ENCODE data around the gene HBZ. TPM values are rescaled to one million over a fixed set of nuclear protein-coding genes. Genes with fewer than 3 reads are reported as not detected.

Gene HBZ
- total RNA-seq, 1 experiment from 2014 or later, result 1.1 TPM

DNA sequence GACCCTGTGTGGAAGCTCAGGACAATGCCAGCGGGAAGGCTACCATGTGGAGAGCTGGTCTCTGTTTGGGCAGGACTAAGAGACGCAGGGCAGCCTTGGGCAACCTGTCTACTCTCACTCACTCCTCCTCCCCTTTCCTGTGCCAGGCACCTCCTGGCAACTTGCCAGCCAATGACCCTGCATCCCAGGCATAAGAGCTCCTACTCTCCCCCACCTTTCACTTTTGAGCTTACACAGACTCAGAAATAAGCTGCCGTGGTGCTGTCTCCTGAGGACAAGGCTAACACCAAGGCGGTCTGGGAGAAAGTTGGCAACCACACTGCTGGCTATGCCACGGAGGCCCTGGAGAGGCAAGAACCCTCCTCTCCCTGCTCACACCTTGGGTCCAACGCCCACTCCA lies 16.0 kb downstream of the HBZ start:
- H3K9me3 ChIP-seq (ENCODE audit: control insufficient read depth, insufficient read depth, low read depth, low read length), result no peaks in the 10 kb centered on the region
- no peak for TF ChIP-seq TCF7L2 (IDR thresholded peaks at IDR 0.05; ENCODE audit: low read depth, low read length)
- TF ChIP-seq POLR2AphosphoS5 (IDR thresholded peaks at IDR 0.05; ENCODE audit: low read depth, low read length), result no peak
- no peak for TF ChIP-seq SIN3A (IDR thresholded peaks at IDR 0.05; ENCODE audit: borderline replicate concordance, insufficient read depth, low read depth, low read length)
- TF ChIP-seq, protein P1, sequence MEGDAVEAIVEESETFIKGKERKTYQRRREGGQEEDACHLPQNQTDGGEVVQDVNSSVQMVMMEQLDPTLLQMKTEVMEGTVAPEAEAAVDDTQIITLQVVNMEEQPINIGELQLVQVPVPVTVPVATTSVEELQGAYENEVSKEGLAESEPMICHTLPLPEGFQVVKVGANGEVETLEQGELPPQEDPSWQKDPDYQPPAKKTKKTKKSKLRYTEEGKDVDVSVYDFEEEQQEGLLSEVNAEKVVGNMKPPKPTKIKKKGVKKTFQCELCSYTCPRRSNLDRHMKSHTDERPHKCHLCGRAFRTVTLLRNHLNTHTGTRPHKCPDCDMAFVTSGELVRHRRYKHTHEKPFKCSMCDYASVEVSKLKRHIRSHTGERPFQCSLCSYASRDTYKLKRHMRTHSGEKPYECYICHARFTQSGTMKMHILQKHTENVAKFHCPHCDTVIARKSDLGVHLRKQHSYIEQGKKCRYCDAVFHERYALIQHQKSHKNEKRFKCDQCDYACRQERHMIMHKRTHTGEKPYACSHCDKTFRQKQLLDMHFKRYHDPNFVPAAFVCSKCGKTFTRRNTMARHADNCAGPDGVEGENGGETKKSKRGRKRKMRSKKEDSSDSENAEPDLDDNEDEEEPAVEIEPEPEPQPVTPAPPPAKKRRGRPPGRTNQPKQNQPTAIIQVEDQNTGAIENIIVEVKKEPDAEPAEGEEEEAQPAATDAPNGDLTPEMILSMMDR (IDR thresholded peaks at IDR 0.05), result no peak
- TF ChIP-seq, protein P2, sequence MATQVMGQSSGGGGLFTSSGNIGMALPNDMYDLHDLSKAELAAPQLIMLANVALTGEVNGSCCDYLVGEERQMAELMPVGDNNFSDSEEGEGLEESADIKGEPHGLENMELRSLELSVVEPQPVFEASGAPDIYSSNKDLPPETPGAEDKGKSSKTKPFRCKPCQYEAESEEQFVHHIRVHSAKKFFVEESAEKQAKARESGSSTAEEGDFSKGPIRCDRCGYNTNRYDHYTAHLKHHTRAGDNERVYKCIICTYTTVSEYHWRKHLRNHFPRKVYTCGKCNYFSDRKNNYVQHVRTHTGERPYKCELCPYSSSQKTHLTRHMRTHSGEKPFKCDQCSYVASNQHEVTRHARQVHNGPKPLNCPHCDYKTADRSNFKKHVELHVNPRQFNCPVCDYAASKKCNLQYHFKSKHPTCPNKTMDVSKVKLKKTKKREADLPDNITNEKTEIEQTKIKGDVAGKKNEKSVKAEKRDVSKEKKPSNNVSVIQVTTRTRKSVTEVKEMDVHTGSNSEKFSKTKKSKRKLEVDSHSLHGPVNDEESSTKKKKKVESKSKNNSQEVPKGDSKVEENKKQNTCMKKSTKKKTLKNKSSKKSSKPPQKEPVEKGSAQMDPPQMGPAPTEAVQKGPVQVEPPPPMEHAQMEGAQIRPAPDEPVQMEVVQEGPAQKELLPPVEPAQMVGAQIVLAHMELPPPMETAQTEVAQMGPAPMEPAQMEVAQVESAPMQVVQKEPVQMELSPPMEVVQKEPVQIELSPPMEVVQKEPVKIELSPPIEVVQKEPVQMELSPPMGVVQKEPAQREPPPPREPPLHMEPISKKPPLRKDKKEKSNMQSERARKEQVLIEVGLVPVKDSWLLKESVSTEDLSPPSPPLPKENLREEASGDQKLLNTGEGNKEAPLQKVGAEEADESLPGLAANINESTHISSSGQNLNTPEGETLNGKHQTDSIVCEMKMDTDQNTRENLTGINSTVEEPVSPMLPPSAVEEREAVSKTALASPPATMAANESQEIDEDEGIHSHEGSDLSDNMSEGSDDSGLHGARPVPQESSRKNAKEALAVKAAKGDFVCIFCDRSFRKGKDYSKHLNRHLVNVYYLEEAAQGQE (IDR thresholded peaks at IDR 0.05; ENCODE audit: insufficient read depth in 1 of 2, low read depth in 2 of 2, low read length in 1 of 2), result no peak
- no peaks in the 10 kb centered on the region for H3K27me3 ChIP-seq (ENCODE audit: control insufficient read depth, insufficient read depth, low read length)
- CTCF ChIA-PET, result no interaction called here
- in situ Hi-C loops (cut with HindIII; ENCODE audit: low pct_unique_long_range_greater_than_20kb, low sequenced_read_pairs), result no loop called here
- H3K27ac ChIP-seq (ENCODE audit: low read length), result no peak overlapping the region
- no TSS peak for BruUV-seq (replicated peaks)
- ATAC-seq (no peak), DNase-seq (ENCODE audit: low read depth, low spot score) (no peak)
- intact Hi-C loops (cut with micrococcal nuclease; ENCODE audit: unreplicated experiment), result no loop called here
- POLR2A ChIA-PET, result no interaction called here
- no peaks in the 10 kb centered on the region for H3K36me3 ChIP-seq (ENCODE audit: control insufficient read depth, insufficient read depth, low read length)
- no peaks in the 10 kb centered on the region for H3K4me1 ChIP-seq (ENCODE audit: control insufficient read depth, insufficient read depth, low read length)
- no peak overlapping the region for H3K4me3 ChIP-seq (ENCODE audit: low read depth in 2 of 2, low read length in 2 of 2)

DNA sequence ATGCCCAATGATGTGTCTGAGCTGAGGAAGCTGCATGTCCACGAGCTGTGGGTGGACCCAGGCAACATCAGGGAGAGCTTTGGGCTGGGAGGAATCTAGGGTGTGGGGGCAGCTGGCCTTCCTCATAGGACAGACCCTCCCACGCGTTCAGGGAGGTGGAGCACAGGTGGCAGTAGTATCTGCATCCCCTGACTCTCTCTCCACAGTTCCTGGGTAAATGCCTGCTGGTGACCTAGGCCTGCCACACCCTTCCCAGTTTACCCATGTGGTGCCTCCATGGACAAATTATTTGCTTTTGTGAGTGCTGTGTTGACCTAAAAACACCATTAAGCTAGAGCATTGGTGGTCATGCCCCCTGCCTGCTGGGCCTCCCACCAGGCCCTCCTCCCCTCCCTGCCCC lies 16.6 kb downstream of the HBZ start:
- no peaks in the 10 kb centered on the region for H3K36me3 ChIP-seq (ENCODE audit: control insufficient read depth, insufficient read depth, low read length)
- H3K9me3 ChIP-seq (ENCODE audit: control insufficient read depth, insufficient read depth, low read depth, low read length), result no peaks in the 10 kb centered on the region
- in situ Hi-C loops (cut with HindIII; ENCODE audit: low pct_unique_long_range_greater_than_20kb, low sequenced_read_pairs), result no loop called here
- DNase-seq (ENCODE audit: low read depth, low spot score) (no peak), ATAC-seq (no peak)
- intact Hi-C loops (cut with micrococcal nuclease; ENCODE audit: unreplicated experiment), result no loop called here
- H3K27ac ChIP-seq (ENCODE audit: low read length), result no peak overlapping the region
- TF ChIP-seq SIN3A (IDR thresholded peaks at IDR 0.05; ENCODE audit: borderline replicate concordance, insufficient read depth, low read depth, low read length) (no peak), TCF7L2 (IDR thresholded peaks at IDR 0.05; ENCODE audit: low read depth, low read length) (no peak), POLR2AphosphoS5 (IDR thresholded peaks at IDR 0.05; ENCODE audit: low read depth, low read length) (no peak)
- TF ChIP-seq, protein P1 (IDR thresholded peaks at IDR 0.05), result no peak
- TF ChIP-seq, protein P2 (IDR thresholded peaks at IDR 0.05; ENCODE audit: insufficient read depth in 1 of 2, low read depth in 2 of 2, low read length in 1 of 2), result no peak
- ChIA-PET CTCF (no interaction called here), POLR2A (no interaction called here)
- no TSS peak for BruUV-seq (replicated peaks)
- no peak overlapping the region for H3K4me3 ChIP-seq (ENCODE audit: low read depth in 2 of 2, low read length in 2 of 2)
- no peaks in the 10 kb centered on the region for H3K27me3 ChIP-seq (ENCODE audit: control insufficient read depth, insufficient read depth, low read length)
- no peaks in the 10 kb centered on the region for H3K4me1 ChIP-seq (ENCODE audit: control insufficient read depth, insufficient read depth, low read length)

Measured in Panc1 (cell line).